Mesendoderm (in vitro differentiated cells): ENCODE data around the gene CDKN1B.
A peak's percentile ranks its signal among the peaks of the same experiment; 100 is the strongest.

ENCODE experiments used
- DNase-seq: peaks from one replicate; pipeline ENCODE4 v3.0.0; 2013
- H2AK5ac ChIP-seq: 2 replicates; pipeline ENCODE4 v1.6.1; 2013; ENCODE audit warnings: low read length, inconsistent platforms
- H2BK120ac ChIP-seq: 2 replicates; pipeline ENCODE4 v1.6.1; 2013; ENCODE audit warnings: low read depth, mild to moderate bottlenecking, low read length, moderate library complexity, mixed read lengths
- H2BK15ac ChIP-seq: replicated peaks from 2 replicates; pipeline ENCODE4 v1.6.1; 2013; ENCODE audit warnings: low read depth, mild to moderate bottlenecking, moderate library complexity
- H2BK5ac ChIP-seq: 2 replicates; pipeline ENCODE4 v1.6.1; 2013; ENCODE audit warnings: low read length, inconsistent platforms
- H3K18ac ChIP-seq: 2 replicates; pipeline ENCODE4 v1.6.1; 2013; ENCODE audit warnings: mild to moderate bottlenecking, low read length, mixed read lengths
- H3K23ac ChIP-seq: one replicate; pipeline ENCODE4 v1.6.1; 2013; ENCODE audit warnings: low read length
- H3K27ac ChIP-seq: 2 replicates; pipeline ENCODE4 v1.5.1; 2013; ENCODE audit warnings: low read depth, mild to moderate bottlenecking, inconsistent platforms, low read length, moderate library complexity
- H3K27me3 ChIP-seq: 2 replicates; pipeline ENCODE4 v1.6.1; 2013; ENCODE audit warnings: low read length, control low read depth, mild to moderate bottlenecking, inconsistent platforms; ENCODE audit not compliant: insufficient read depth, poor library complexity
- H3K36me3 ChIP-seq: 2 replicates; pipeline ENCODE4 v1.6.1; 2013; ENCODE audit warnings: low read length, inconsistent platforms; ENCODE audit not compliant: control insufficient read depth, insufficient read depth
- H3K4ac ChIP-seq: one replicate; pipeline ENCODE4 v1.6.1; 2013; ENCODE audit warnings: low read depth, mild to moderate bottlenecking, low read length, moderate library complexity
- H3K4me1 ChIP-seq: 2 replicates; pipeline ENCODE4 v1.6.1; 2013; ENCODE audit warnings: low read depth, low read length, inconsistent platforms; ENCODE audit not compliant: control insufficient read depth
- H3K4me2 ChIP-seq: 2 replicates; pipeline ENCODE4 v1.6.1; 2013; ENCODE audit warnings: low read length
- H3K4me3 ChIP-seq: 2 replicates; pipeline ENCODE4 v1.5.1; 2013; ENCODE audit warnings: mild to moderate bottlenecking, low read length
- H3K56ac ChIP-seq: one replicate; pipeline ENCODE4 v1.6.1; 2013; ENCODE audit warnings: low read length
- H3K79me1 ChIP-seq: 2 replicates; pipeline ENCODE4 v1.6.1; 2013; ENCODE audit warnings: low read length, inconsistent platforms
- H3K79me2 ChIP-seq: 2 replicates; pipeline ENCODE4 v1.6.1; 2013; ENCODE audit warnings: mild to moderate bottlenecking, low read length; ENCODE audit not compliant: control insufficient read depth, insufficient read depth
- H3K9ac ChIP-seq: 2 replicates; pipeline ENCODE4 v1.6.1; 2013; ENCODE audit warnings: low read length, inconsistent platforms
- H4K5ac ChIP-seq: one replicate; pipeline ENCODE4 v1.6.1; 2013; ENCODE audit warnings: low read length
- H4K8ac ChIP-seq: one replicate; pipeline ENCODE4 v1.6.1; 2013; ENCODE audit warnings: low read depth, mild to moderate bottlenecking, control low read depth, low read length, moderate library complexity
- WGBS: extraction: QIAGEN DNeasy Blood & Tissue Kit; methylation state at CpG from one replicate; pipeline ENCODE4 v1.1.7; 2013; ENCODE audit warnings: low lambda C conversion rate, missing lambda C conversion rate; ENCODE audit not compliant: insufficient coverage; ENCODE audit errors: extremely low coverage; 5-methylcytosine and 5-hydroxymethylcytosine counted together

The CDKN1B gene

GRCh38 chr12:12715459-12716150, 1.6 kb upstream of the CDKN1B start:
- Histone ChIP-seq H4K8ac (no peak overlapping the region), H3K23ac (peak overlapping the region; percentile 3), H3K56ac (peak overlapping the region; percentile 83), H3K4me2 (no peak overlapping the region), H3K4ac (no peak overlapping the region), H2BK120ac (no peak overlapping the region), H3K27me3 (no peaks in the 10 kb centered on the region), H3K36me3 (no peaks in the 10 kb centered on the region), H2BK5ac (no peak overlapping the region), H3K79me2 (peaks cover 9% of the 10 kb centered on the region), H4K5ac (no peak overlapping the region), H3K18ac (no peak overlapping the region), H2BK15ac (no peak overlapping the region), H2AK5ac (no peak overlapping the region), H3K79me1 (peaks cover 3% of the 10 kb centered on the region), H3K9ac (peak overlapping the region; percentile 79), H3K27ac (no peak overlapping the region), H3K4me1 (peaks cover 3% of the 10 kb centered on the region), H3K4me3 (no peak overlapping the region)
- no CpG with 5 or more reads among the region's 10 CpGs for WGBS
- DNase-seq: no peak

- Histone ChIP-seq H3K36me3 (no peaks in the 10 kb centered on the region), H4K8ac (no peak overlapping the region), H3K56ac (peak overlapping the region; percentile 83), H3K4me3 (peak overlapping the region; percentile 23), H3K4me2 (peak overlapping the region; percentile 69), H3K27me3 (no peaks in the 10 kb centered on the region), H3K79me1 (peaks cover 3% of the 10 kb centered on the region), H2AK5ac (no peak overlapping the region), H2BK120ac (peak overlapping the region; percentile 75), H2BK5ac (no peak overlapping the region), H3K4ac (peak overlapping the region; percentile 75), H4K5ac (no peak overlapping the region), H3K18ac (peak overlapping the region; percentile 86), H3K27ac (peak overlapping the region; percentile 89), H3K23ac (peak overlapping the region; percentile 81), H3K9ac (peak overlapping the region; percentile 79), H3K4me1 (peaks cover 3% of the 10 kb centered on the region), H2BK15ac (no peak overlapping the region), H3K79me2 (peaks cover 9% of the 10 kb centered on the region)
- peak; percentile 25 for DNase-seq
- WGBS: no CpG with 5 or more reads among the region's 15 CpGs
Measured at GRCh38 chr12:12716151-12716792, 896 bp upstream of the CDKN1B start.

DNA sequence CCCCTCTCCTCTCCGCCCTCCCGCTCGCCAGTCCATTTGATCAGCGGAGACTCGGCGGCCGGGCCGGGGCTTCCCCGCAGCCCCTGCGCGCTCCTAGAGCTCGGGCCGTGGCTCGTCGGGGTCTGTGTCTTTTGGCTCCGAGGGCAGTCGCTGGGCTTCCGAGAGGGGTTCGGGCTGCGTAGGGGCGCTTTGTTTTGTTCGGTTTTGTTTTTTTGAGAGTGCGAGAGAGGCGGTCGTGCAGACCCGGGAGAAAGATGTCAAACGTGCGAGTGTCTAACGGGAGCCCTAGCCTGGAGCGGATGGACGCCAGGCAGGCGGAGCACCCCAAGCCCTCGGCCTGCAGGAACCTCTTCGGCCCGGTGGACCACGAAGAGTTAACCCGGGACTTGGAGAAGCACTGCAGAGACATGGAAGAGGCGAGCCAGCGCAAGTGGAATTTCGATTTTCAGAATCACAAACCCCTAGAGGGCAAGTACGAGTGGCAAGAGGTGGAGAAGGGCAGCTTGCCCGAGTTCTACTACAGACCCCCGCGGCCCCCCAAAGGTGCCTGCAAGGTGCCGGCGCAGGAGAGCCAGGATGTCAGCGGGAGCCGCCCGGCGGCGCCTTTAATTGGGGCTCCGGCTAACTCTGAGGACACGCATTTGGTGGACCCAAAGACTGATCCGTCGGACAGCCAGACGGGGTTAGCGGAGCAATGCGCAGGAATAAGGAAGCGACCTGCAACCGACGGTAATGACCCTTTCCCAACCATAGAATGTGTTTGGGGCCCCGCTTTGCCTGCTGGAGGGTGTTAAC, 615 bp downstream of the CDKN1B start:
- H3K4ac ChIP-seq: peak overlapping the region; percentile 77
- DNase-seq: peak; percentile 55
- no peak overlapping the region for H4K5ac ChIP-seq
- no peaks in the 10 kb centered on the region for H3K27me3 ChIP-seq
- peaks cover 3% of the 10 kb centered on the region for H3K79me1 ChIP-seq
- no peak overlapping the region for H4K8ac ChIP-seq
- peak overlapping the region; percentile 74 for H2BK120ac ChIP-seq
- H3K4me1 ChIP-seq: peaks cover 3% of the 10 kb centered on the region
- H2AK5ac ChIP-seq: no peak overlapping the region
- H2BK15ac ChIP-seq: no peak overlapping the region
- peak overlapping the region; percentile 92 for H3K27ac ChIP-seq
- no peak overlapping the region for H3K23ac ChIP-seq
- peak overlapping the region; percentile 80 for H3K9ac ChIP-seq
- H3K56ac ChIP-seq: peak overlapping the region; percentile 94
- no CpG with 5 or more reads among the region's 62 CpGs for WGBS
- peak overlapping the region; percentile 88 for H3K4me2 ChIP-seq
- peaks cover 9% of the 10 kb centered on the region for H3K79me2 ChIP-seq
- peak overlapping the region; percentile 84 for H3K4me3 ChIP-seq
- no peaks in the 10 kb centered on the region for H3K36me3 ChIP-seq
- H3K18ac ChIP-seq: peak overlapping the region; percentile 94
- peak overlapping the region; percentile 12 for H2BK5ac ChIP-seq

DNA sequence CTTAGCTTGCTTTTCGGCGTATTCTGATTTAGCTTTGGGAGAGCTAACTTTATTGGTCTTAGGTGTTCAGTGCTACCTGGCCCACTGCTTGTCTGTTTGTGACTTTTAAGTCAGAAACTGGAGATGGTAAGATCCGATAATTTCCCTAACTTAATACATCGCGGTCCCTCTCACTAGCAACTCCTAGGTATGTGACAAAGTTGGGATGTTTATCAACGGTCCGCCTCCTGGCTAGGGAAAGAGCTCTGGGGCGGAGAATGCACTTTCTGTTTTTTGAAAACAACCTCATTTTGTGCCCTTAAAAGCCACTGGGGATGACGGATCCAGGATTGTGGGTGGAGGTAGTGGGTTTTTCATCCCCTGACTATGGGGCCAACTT, 1.2 kb downstream of the CDKN1B start:
- DNase-seq: peak; percentile 41
- H4K5ac ChIP-seq: no peak overlapping the region
- no peak overlapping the region for H3K27ac ChIP-seq
- no peak overlapping the region for H2BK15ac ChIP-seq
- H3K9ac ChIP-seq: peak overlapping the region; percentile 80
- WGBS: no CpG with 5 or more reads among the region's 9 CpGs
- no peaks in the 10 kb centered on the region for H3K36me3 ChIP-seq
- H3K27me3 ChIP-seq: no peaks in the 10 kb centered on the region
- no peak overlapping the region for H2BK120ac ChIP-seq
- H3K4ac ChIP-seq: no peak overlapping the region
- peak overlapping the region; percentile 18 for H3K18ac ChIP-seq
- H3K79me1 ChIP-seq: peaks cover 3% of the 10 kb centered on the region
- H2AK5ac ChIP-seq: no peak overlapping the region
- no peak overlapping the region for H2BK5ac ChIP-seq
- H3K23ac ChIP-seq: no peak overlapping the region
- H3K4me1 ChIP-seq: peaks cover 3% of the 10 kb centered on the region
- H3K4me2 ChIP-seq: peak overlapping the region; percentile 88
- H3K56ac ChIP-seq: peak overlapping the region; percentile 94
- H4K8ac ChIP-seq: no peak overlapping the region
- H3K79me2 ChIP-seq: peaks cover 9% of the 10 kb centered on the region
- peak overlapping the region; percentile 84 for H3K4me3 ChIP-seq

DNA sequence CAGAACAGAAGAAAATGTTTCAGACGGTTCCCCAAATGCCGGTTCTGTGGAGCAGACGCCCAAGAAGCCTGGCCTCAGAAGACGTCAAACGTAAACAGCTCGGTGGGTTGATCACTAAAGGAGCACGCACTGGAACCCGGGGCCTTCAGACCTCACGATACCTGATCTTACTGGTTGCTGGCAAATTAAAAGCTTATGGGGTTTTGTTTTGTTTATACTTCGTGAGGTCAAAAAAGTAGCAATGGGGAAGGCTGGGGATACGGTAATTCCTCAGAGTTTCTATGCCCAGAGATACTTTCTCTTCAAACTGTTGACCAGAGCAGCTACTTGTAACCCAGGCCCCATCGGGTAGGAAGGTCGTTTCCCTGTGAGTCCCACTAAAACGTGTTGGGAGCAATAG, 1.7 kb downstream of the CDKN1B start:
- WGBS: no CpG with 5 or more reads among the region's 14 CpGs
- Histone ChIP-seq H3K23ac (no peak overlapping the region), H2BK15ac (no peak overlapping the region), H3K4ac (no peak overlapping the region), H4K8ac (no peak overlapping the region), H3K4me1 (peaks cover 3% of the 10 kb centered on the region), H3K79me1 (peaks cover 3% of the 10 kb centered on the region), H2BK5ac (no peak overlapping the region), H3K4me2 (peak overlapping the region; percentile 88), H3K18ac (peak overlapping the region; percentile 18), H3K79me2 (peaks cover 9% of the 10 kb centered on the region), H3K4me3 (peak overlapping the region; percentile 84), H3K56ac (peak overlapping the region; percentile 94), H2BK120ac (no peak overlapping the region), H3K27ac (no peak overlapping the region), H3K27me3 (no peaks in the 10 kb centered on the region), H3K36me3 (no peaks in the 10 kb centered on the region), H2AK5ac (no peak overlapping the region), H3K9ac (peak overlapping the region; percentile 80), H4K5ac (no peak overlapping the region)
- DNase-seq: no peak
